ENCODE measurements around the gene C2orf80.

C2orf80 gene

GRCh38 chr2:208204166-208204565, 14.3 kb upstream of the C2orf80 start:
- Histone ChIP-seq H3K27ac (ENCODE audit: low read length) (no peak overlapping the region), H3K36me3 (ENCODE audit: control insufficient read depth in 1 of 2, insufficient read depth in 2 of 2, low read length in 2 of 2) (no peaks in the 10 kb centered on the region), H3K27me3 (ENCODE audit: low read depth, low read length) (no peaks in the 10 kb centered on the region), H3K4me3 (ENCODE audit: low read depth in 1 of 2, low read length in 2 of 2) (no peak overlapping the region), H3K9me3 (ENCODE audit: control insufficient read depth in 1 of 2, low read length in 2 of 2) (no peaks in the 10 kb centered on the region), H3K4me1 (ENCODE audit: control insufficient read depth in 1 of 2, insufficient read depth in 2 of 2, low read length in 2 of 2) (no peaks in the 10 kb centered on the region)

- no peaks in the 10 kb centered on the region for H3K36me3 ChIP-seq (ENCODE audit: control insufficient read depth in 1 of 2, insufficient read depth in 2 of 2, low read length in 2 of 2)
- no peaks in the 10 kb centered on the region for H3K4me1 ChIP-seq (ENCODE audit: control insufficient read depth in 1 of 2, insufficient read depth in 2 of 2, low read length in 2 of 2)
- no peaks in the 10 kb centered on the region for H3K9me3 ChIP-seq (ENCODE audit: control insufficient read depth in 1 of 2, low read length in 2 of 2)
- no peak overlapping the region for H3K4me3 ChIP-seq (ENCODE audit: low read depth in 1 of 2, low read length in 2 of 2)
- no peak overlapping the region for H3K27ac ChIP-seq (ENCODE audit: low read length)
- H3K27me3 ChIP-seq (ENCODE audit: low read depth, low read length), result no peaks in the 10 kb centered on the region
These were observed 5.7 kb upstream of the C2orf80 start for GRCh38 chr2:208195531-208195930.

- Histone ChIP-seq H3K9me3 (ENCODE audit: control insufficient read depth in 1 of 2, low read length in 2 of 2) (no peaks in the 10 kb centered on the region), H3K4me1 (ENCODE audit: control insufficient read depth in 1 of 2, insufficient read depth in 2 of 2, low read length in 2 of 2) (no peaks in the 10 kb centered on the region), H3K36me3 (ENCODE audit: control insufficient read depth in 1 of 2, insufficient read depth in 2 of 2, low read length in 2 of 2) (no peaks in the 10 kb centered on the region), H3K27ac (ENCODE audit: low read length) (no peak overlapping the region), H3K4me3 (ENCODE audit: low read depth in 1 of 2, low read length in 2 of 2) (no peak overlapping the region), H3K27me3 (ENCODE audit: low read depth, low read length) (no peaks in the 10 kb centered on the region)
These were observed 2.9 kb upstream of the C2orf80 start for GRCh38 chr2:208192611-208193236.

GRCh38 chr2:208189069-208189809, 591 bp downstream of the C2orf80 start:
- Histone ChIP-seq H3K36me3 (ENCODE audit: control insufficient read depth in 1 of 2, insufficient read depth in 2 of 2, low read length in 2 of 2) (no peaks in the 10 kb centered on the region), H3K4me3 (ENCODE audit: low read depth in 1 of 2, low read length in 2 of 2) (no peak overlapping the region), H3K9me3 (ENCODE audit: control insufficient read depth in 1 of 2, low read length in 2 of 2) (no peaks in the 10 kb centered on the region), H3K27me3 (ENCODE audit: low read depth, low read length) (no peaks in the 10 kb centered on the region), H3K27ac (ENCODE audit: low read length) (no peak overlapping the region), H3K4me1 (ENCODE audit: control insufficient read depth in 1 of 2, insufficient read depth in 2 of 2, low read length in 2 of 2) (no peaks in the 10 kb centered on the region)

- Histone ChIP-seq H3K4me1 (ENCODE audit: control insufficient read depth in 1 of 2, insufficient read depth in 2 of 2, low read length in 2 of 2) (no peaks in the 10 kb centered on the region), H3K27ac (ENCODE audit: low read length) (no peak overlapping the region), H3K9me3 (ENCODE audit: control insufficient read depth in 1 of 2, low read length in 2 of 2) (no peaks in the 10 kb centered on the region), H3K27me3 (ENCODE audit: low read depth, low read length) (no peaks in the 10 kb centered on the region), H3K36me3 (ENCODE audit: control insufficient read depth in 1 of 2, insufficient read depth in 2 of 2, low read length in 2 of 2) (no peaks in the 10 kb centered on the region), H3K4me3 (ENCODE audit: low read depth in 1 of 2, low read length in 2 of 2) (no peak overlapping the region)
These were observed 2.9 kb downstream of the C2orf80 start for GRCh38 chr2:208186893-208187292.

- Histone ChIP-seq H3K27me3 (ENCODE audit: low read depth, low read length) (no peaks in the 10 kb centered on the region), H3K27ac (ENCODE audit: low read length) (no peak overlapping the region), H3K36me3 (ENCODE audit: control insufficient read depth in 1 of 2, insufficient read depth in 2 of 2, low read length in 2 of 2) (no peaks in the 10 kb centered on the region), H3K4me1 (ENCODE audit: control insufficient read depth in 1 of 2, insufficient read depth in 2 of 2, low read length in 2 of 2) (no peaks in the 10 kb centered on the region), H3K9me3 (ENCODE audit: control insufficient read depth in 1 of 2, low read length in 2 of 2) (no peaks in the 10 kb centered on the region), H3K4me3 (ENCODE audit: low read depth in 1 of 2, low read length in 2 of 2) (no peak overlapping the region)
These were observed 3.4 kb downstream of the C2orf80 start for GRCh38 chr2:208186465-208186864.

GRCh38 chr2:208183972-208184705, 5.7 kb downstream of the C2orf80 start:
- Histone ChIP-seq H3K4me1 (ENCODE audit: control insufficient read depth in 1 of 2, insufficient read depth in 2 of 2, low read length in 2 of 2) (no peaks in the 10 kb centered on the region), H3K27ac (ENCODE audit: low read length) (no peak overlapping the region), H3K9me3 (ENCODE audit: control insufficient read depth in 1 of 2, low read length in 2 of 2) (no peaks in the 10 kb centered on the region), H3K36me3 (ENCODE audit: control insufficient read depth in 1 of 2, insufficient read depth in 2 of 2, low read length in 2 of 2) (no peaks in the 10 kb centered on the region), H3K27me3 (ENCODE audit: low read depth, low read length) (no peaks in the 10 kb centered on the region), H3K4me3 (ENCODE audit: low read depth in 1 of 2, low read length in 2 of 2) (no peak overlapping the region)

- Histone ChIP-seq H3K36me3 (ENCODE audit: control insufficient read depth in 1 of 2, insufficient read depth in 2 of 2, low read length in 2 of 2) (no peaks in the 10 kb centered on the region), H3K9me3 (ENCODE audit: control insufficient read depth in 1 of 2, low read length in 2 of 2) (no peaks in the 10 kb centered on the region), H3K27ac (ENCODE audit: low read length) (no peak overlapping the region), H3K27me3 (ENCODE audit: low read depth, low read length) (no peaks in the 10 kb centered on the region), H3K4me3 (ENCODE audit: low read depth in 1 of 2, low read length in 2 of 2) (no peak overlapping the region), H3K4me1 (ENCODE audit: control insufficient read depth in 1 of 2, insufficient read depth in 2 of 2, low read length in 2 of 2) (no peaks in the 10 kb centered on the region)
These were observed 6.3 kb downstream of the C2orf80 start for GRCh38 chr2:208183526-208183925.

GRCh38 chr2:208182835-208183234, 7.0 kb downstream of the C2orf80 start:
- H3K9me3 ChIP-seq (ENCODE audit: control insufficient read depth in 1 of 2, low read length in 2 of 2), result no peaks in the 10 kb centered on the region
- no peaks in the 10 kb centered on the region for H3K36me3 ChIP-seq (ENCODE audit: control insufficient read depth in 1 of 2, insufficient read depth in 2 of 2, low read length in 2 of 2)
- H3K27ac ChIP-seq (ENCODE audit: low read length), result no peak overlapping the region
- no peaks in the 10 kb centered on the region for H3K4me1 ChIP-seq (ENCODE audit: control insufficient read depth in 1 of 2, insufficient read depth in 2 of 2, low read length in 2 of 2)
- H3K4me3 ChIP-seq (ENCODE audit: low read depth in 1 of 2, low read length in 2 of 2), result no peak overlapping the region
- H3K27me3 ChIP-seq (ENCODE audit: low read depth, low read length), result no peaks in the 10 kb centered on the region

- H3K36me3 ChIP-seq (ENCODE audit: control insufficient read depth in 1 of 2, insufficient read depth in 2 of 2, low read length in 2 of 2), result no peaks in the 10 kb centered on the region
- peaks cover 0 to 3% of the 10 kb centered on the region in 2 donors for H3K4me1 ChIP-seq (ENCODE audit: control insufficient read depth in 1 of 2, insufficient read depth in 2 of 2, low read length in 2 of 2)
- H3K4me3 ChIP-seq (ENCODE audit: low read depth in 1 of 2, low read length in 2 of 2), result no peak overlapping the region
- no peak overlapping the region for H3K27ac ChIP-seq (ENCODE audit: low read length)
- no peaks in the 10 kb centered on the region for H3K27me3 ChIP-seq (ENCODE audit: low read depth, low read length)
- no peaks in the 10 kb centered on the region for H3K9me3 ChIP-seq (ENCODE audit: control insufficient read depth in 1 of 2, low read length in 2 of 2)
These were observed 10.7 kb downstream of the C2orf80 start for GRCh38 chr2:208179028-208179609.

- no peaks in the 10 kb centered on the region for H3K9me3 ChIP-seq (ENCODE audit: control insufficient read depth in 1 of 2, low read length in 2 of 2)
- H3K27me3 ChIP-seq (ENCODE audit: low read depth, low read length), result no peaks in the 10 kb centered on the region
- H3K36me3 ChIP-seq (ENCODE audit: control insufficient read depth in 1 of 2, insufficient read depth in 2 of 2, low read length in 2 of 2), result no peaks in the 10 kb centered on the region
- H3K27ac ChIP-seq (ENCODE audit: low read length), result no peak overlapping the region
- peaks cover 0 to 3% of the 10 kb centered on the region in 2 donors for H3K4me1 ChIP-seq (ENCODE audit: control insufficient read depth in 1 of 2, insufficient read depth in 2 of 2, low read length in 2 of 2)
- H3K4me3 ChIP-seq (ENCODE audit: low read depth in 1 of 2, low read length in 2 of 2), result no peak overlapping the region
These were observed 14.0 kb downstream of the C2orf80 start for GRCh38 chr2:208175840-208176153.
